Gastroesophageal sphincter (tissue), 3 donors: ENCODE results near the gene MTIF3.

Experiments used
- CTCF ChIP-seq, 4 experiments: fragments of 200-600 bp in 2 of 4; fragments of 450-650 bp in 2 of 4; sonication (generic) in 1 of 4; IDR thresholded peaks; one replicate each; pipeline ENCODE4 v1.5.1; 2017 to 2019; ENCODE audit warnings: antibody characterized with exemption in 4 of 4, mild to moderate bottlenecking in 2 of 4, moderate library complexity in 2 of 4
- EP300 ChIP-seq: sonication (generic); formaldehyde crosslinking; IDR thresholded peaks from one replicate; pipeline ENCODE4 v1.6.1; 2017; ENCODE audit warnings: antibody characterized with exemption, mild to moderate bottlenecking
- POLR2A ChIP-seq, 2 donors: fragments of 450-650 bp; IDR thresholded peaks; one replicate each; pipeline ENCODE4 v1.6.1; 2017; ENCODE audit warnings: antibody characterized with exemption in 2 of 2, mild to moderate bottlenecking in 2 of 2, moderate library complexity in 1 of 2
- POLR2AphosphoS5 ChIP-seq: sonication (generic); formaldehyde crosslinking; IDR thresholded peaks from one replicate; pipeline ENCODE4 v1.6.1; 2017; ENCODE audit warnings: antibody characterized with exemption

GRCh38 chr13:27493981-27494380 lies 43.6 kb upstream of the MTIF3 start:
- TF ChIP-seq CTCF (IDR thresholded peaks at IDR 0.05) (no peak), POLR2AphosphoS5 (no peak), POLR2A (IDR thresholded peaks at IDR 0.05) (no peak), EP300 (no peak)
